ENCODE results near the gene ARHGEF28. TPM values are rescaled to one million over a fixed set of nuclear protein-coding genes. Genes with fewer than 3 reads are reported as not detected.
A peak's percentile ranks its signal among the peaks of the same experiment; 100 is the strongest.

The ARHGEF28 gene
- total RNA-seq, 1 donor from 2014 or later = 2.1 TPM

GRCh38 chr5:73793911-73794310 is 167.9 kb downstream of the ARHGEF28 start:
- Histone ChIP-seq H3K36me3 (no peaks in the 10 kb centered on the region), H3K4me3 (no peak overlapping the region), H3K4me1 (peaks cover 29% of the 10 kb centered on the region), H3K9me3 (replicated peaks) (no peaks in the 10 kb centered on the region), H3K27ac (replicated peaks) (peak overlapping the region; percentile 28), H3K27me3 (ENCODE audit: low read depth) (peaks cover 7% of the 10 kb centered on the region)
- TF ChIP-seq, protein P1, sequence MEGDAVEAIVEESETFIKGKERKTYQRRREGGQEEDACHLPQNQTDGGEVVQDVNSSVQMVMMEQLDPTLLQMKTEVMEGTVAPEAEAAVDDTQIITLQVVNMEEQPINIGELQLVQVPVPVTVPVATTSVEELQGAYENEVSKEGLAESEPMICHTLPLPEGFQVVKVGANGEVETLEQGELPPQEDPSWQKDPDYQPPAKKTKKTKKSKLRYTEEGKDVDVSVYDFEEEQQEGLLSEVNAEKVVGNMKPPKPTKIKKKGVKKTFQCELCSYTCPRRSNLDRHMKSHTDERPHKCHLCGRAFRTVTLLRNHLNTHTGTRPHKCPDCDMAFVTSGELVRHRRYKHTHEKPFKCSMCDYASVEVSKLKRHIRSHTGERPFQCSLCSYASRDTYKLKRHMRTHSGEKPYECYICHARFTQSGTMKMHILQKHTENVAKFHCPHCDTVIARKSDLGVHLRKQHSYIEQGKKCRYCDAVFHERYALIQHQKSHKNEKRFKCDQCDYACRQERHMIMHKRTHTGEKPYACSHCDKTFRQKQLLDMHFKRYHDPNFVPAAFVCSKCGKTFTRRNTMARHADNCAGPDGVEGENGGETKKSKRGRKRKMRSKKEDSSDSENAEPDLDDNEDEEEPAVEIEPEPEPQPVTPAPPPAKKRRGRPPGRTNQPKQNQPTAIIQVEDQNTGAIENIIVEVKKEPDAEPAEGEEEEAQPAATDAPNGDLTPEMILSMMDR (IDR thresholded peaks at IDR 0.05; ENCODE audit: borderline replicate concordance) = no peak
- DNase-seq = no peak
- intact Hi-C loops (cut with micrococcal nuclease) = loop anchor here (2.0 to 10.0 kb wide), 2 partner anchors 203 to 851 kb away; partner anchors contain the start of gene ENC1

DNA sequence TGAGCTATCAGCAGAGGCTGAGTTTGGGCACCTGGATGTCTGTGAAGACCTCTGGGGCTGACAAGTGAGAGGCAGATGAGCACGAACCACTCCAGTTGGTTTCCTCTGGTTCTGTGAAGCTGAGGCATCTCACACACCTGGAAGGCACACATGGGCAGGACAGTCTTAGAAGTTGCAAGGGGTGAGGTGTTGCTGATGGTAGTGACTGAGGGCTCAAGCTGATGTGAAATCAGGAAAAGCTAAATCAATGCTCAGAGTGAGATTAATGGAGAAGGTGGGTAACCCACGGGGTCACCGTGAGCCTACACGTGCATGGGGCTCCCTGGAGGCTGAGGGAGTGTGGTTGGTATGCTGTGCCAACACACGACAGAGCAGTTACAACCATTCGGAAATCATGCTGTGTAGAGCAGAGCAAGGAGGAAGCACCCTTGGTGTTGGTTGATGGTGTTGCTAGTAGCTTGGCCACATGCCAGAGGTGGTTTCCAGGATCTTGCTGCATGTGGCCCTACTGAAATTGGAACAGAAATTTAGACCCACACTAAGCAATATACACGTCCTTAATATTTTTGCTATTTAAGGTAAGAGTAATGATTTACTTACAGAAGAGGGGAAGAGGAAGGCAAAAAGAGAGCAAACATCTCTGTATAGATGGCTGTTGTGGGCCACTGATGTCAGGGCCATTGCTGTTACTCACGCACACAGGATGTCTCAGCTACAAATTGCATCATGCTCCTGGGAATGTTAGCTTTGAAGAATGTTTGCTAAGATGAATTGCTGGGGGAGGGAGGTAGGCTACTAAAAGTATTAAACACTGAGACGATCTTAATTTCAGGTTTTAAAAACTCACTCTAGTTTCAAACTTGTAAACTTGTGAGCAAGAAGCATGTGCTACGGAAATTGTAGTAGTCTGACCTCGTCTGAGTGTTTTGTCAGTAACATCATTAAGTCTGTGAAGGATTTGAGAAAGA is 170.5 kb downstream of the ARHGEF28 start:
- intact Hi-C loops (cut with micrococcal nuclease) = loop anchor here (10.0 kb wide), 1 partner anchor 848 kb away; the partner anchor contains the start of gene ENC1
- H3K27ac ChIP-seq (replicated peaks) = peak overlapping the region; percentile 36
- peak; percentile 29 for DNase-seq

DNA sequence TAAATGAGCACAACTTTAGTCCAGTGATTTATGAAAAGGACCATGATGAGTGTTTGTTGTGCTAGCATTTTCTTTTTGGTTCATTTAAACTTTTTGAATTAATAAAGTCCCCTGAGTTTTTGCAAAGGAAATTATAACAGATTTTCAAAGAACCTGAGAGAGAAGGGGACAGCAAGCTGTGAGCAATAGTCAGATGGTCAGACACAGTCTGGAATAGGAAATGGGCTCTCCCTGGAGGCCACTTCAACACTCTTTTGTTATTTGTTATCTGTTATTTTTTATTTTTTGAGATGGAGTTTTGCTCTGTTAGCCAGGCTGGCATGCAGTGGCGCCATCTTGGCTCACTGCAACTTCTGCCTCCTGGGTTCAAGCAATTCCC is 171.1 kb downstream of the ARHGEF28 start:
- intact Hi-C loops (cut with micrococcal nuclease) = loop anchor here (10.0 kb wide), 1 partner anchor 848 kb away; the partner anchor contains the start of gene ENC1
- peaks cover 6% of the 10 kb centered on the region for H3K27me3 ChIP-seq (ENCODE audit: low read depth)
- H3K36me3 ChIP-seq = no peaks in the 10 kb centered on the region
- peak overlapping the region; percentile 36 for H3K27ac ChIP-seq (replicated peaks)
- TF ChIP-seq, protein P1 (IDR thresholded peaks at IDR 0.05; ENCODE audit: borderline replicate concordance) = no peak
- H3K9me3 ChIP-seq (replicated peaks) = no peaks in the 10 kb centered on the region
- H3K4me1 ChIP-seq = peaks cover 28% of the 10 kb centered on the region
- no peak for DNase-seq
- H3K4me3 ChIP-seq = no peak overlapping the region

More for the DNA sequence above, 170.5 kb downstream of the ARHGEF28 start:
- Histone ChIP-seq H3K9me3 (replicated peaks) (no peaks in the 10 kb centered on the region), H3K27me3 (ENCODE audit: low read depth) (peaks cover 6% of the 10 kb centered on the region), H3K4me1 (peaks cover 29% of the 10 kb centered on the region), H3K4me3 (no peak overlapping the region), H3K36me3 (no peaks in the 10 kb centered on the region)
- TF ChIP-seq, protein P1 (IDR thresholded peaks at IDR 0.05; ENCODE audit: borderline replicate concordance) = no peak

- DNase-seq = no peak
- H3K27ac ChIP-seq (replicated peaks) = no peak overlapping the region
- H3K4me1 ChIP-seq = peaks cover 16% of the 10 kb centered on the region
- no peaks in the 10 kb centered on the region for H3K36me3 ChIP-seq
- H3K4me3 ChIP-seq = no peak overlapping the region
- H3K27me3 ChIP-seq (ENCODE audit: low read depth) = peaks cover 6% of the 10 kb centered on the region
- TF ChIP-seq, protein P1 (IDR thresholded peaks at IDR 0.05; ENCODE audit: borderline replicate concordance) = no peak
- intact Hi-C loops (cut with micrococcal nuclease) = loop anchor here (10.0 kb wide), 1 partner anchor 845 kb away; the partner anchor contains the start of gene ENC1
- H3K9me3 ChIP-seq (replicated peaks) = no peaks in the 10 kb centered on the region
These were observed 173.5 kb downstream of the ARHGEF28 start for GRCh38 chr5:73799401-73799972.

- Histone ChIP-seq H3K4me1 (peaks cover 7% of the 10 kb centered on the region), H3K36me3 (no peaks in the 10 kb centered on the region), H3K27ac (replicated peaks) (no peak overlapping the region), H3K9me3 (replicated peaks) (no peaks in the 10 kb centered on the region), H3K4me3 (no peak overlapping the region), H3K27me3 (ENCODE audit: low read depth) (no peaks in the 10 kb centered on the region)
- TF ChIP-seq, protein P1 (IDR thresholded peaks at IDR 0.05; ENCODE audit: borderline replicate concordance) = no peak
- intact Hi-C loops (cut with micrococcal nuclease) = no loop called here
- no peak for DNase-seq
These were observed 175.7 kb downstream of the ARHGEF28 start for GRCh38 chr5:73801686-73802085.
